IMR-90 (cell line): ENCODE data around the gene ORMDL3. TPM values are rescaled to one million over a fixed set of nuclear protein-coding genes. Genes with fewer than 3 reads are reported as not detected.
A peak's percentile ranks its signal among the peaks of the same experiment; 100 is the strongest.

Experiments
- ATAC-seq: fragments of 200-7000 bp; cut with Tn5 transposase; 2 replicates; pipeline ENCODE4 v1.9.1; 2020; ENCODE audit warnings: low read depth, mild to moderate bottlenecking, moderate library complexity
- BruUV-seq: library from RNA; stranded (reverse); fragments of 400-500 nt; replicated peaks from 2 replicates; lab custom pipeline; 2021; lab: Mats Ljungman, UMichigan
- CTCF ChIA-PET: fragments of 300-600 bp; formaldehyde crosslinking; extraction: SDS; loops from one replicate; lab custom pipeline; 2021; ENCODE audit warnings: antibody characterized with exemption; lab: Yijun Ruan, JAX
- POLR2A ChIA-PET: fragments of 300-600 bp; sonication (Branson Sonifier 250); formaldehyde crosslinking; loops from one replicate; lab custom pipeline; 2022; ENCODE audit warnings: antibody characterized with exemption; ENCODE audit not compliant: unreplicated experiment; lab: Charles Lee
- DNase-seq: peaks from one replicate; pipeline ENCODE4 v3.0.0; 2013
- H2AFZ ChIP-seq: replicated peaks from 2 replicates; pipeline ENCODE3; 2013; ENCODE audit warnings: low read length, mild to moderate bottlenecking; ENCODE audit not compliant: poor library complexity
- H2AK5ac ChIP-seq: 2 replicates; pipeline ENCODE4 v1.6.1; 2013; ENCODE audit warnings: low read depth, low read length, inconsistent platforms
- H2AK9ac ChIP-seq: replicated peaks from 2 replicates; pipeline ENCODE3; 2013; ENCODE audit warnings: mild to moderate bottlenecking, low read depth, low read length, moderate library complexity; ENCODE audit not compliant: poor library complexity
- H2BK120ac ChIP-seq: 2 replicates; pipeline ENCODE4 v1.6.1; 2013; ENCODE audit warnings: low read depth, low read length, inconsistent platforms
- H2BK15ac ChIP-seq: 3 replicates; pipeline ENCODE4 v1.6.1; 2013; ENCODE audit warnings: low read depth, low read length, inconsistent platforms
- H2BK20ac ChIP-seq: 2 replicates; pipeline ENCODE4 v1.6.1; 2013; ENCODE audit warnings: low read depth, mild to moderate bottlenecking, inconsistent platforms, low read length, moderate library complexity
- H2BK5ac ChIP-seq: 2 replicates; pipeline ENCODE4 v1.6.1; 2013; ENCODE audit warnings: mild to moderate bottlenecking, low read depth, low read length, inconsistent platforms; ENCODE audit not compliant: poor library complexity, severe bottlenecking
- H3K14ac ChIP-seq: replicated peaks from 2 replicates; pipeline ENCODE4 v1.6.1; 2013; ENCODE audit warnings: low read depth, low read length, inconsistent platforms
- H3K18ac ChIP-seq: 2 replicates; pipeline ENCODE4 v1.6.1; 2013; ENCODE audit warnings: low read depth, low read length, control low read depth
- H3K23ac ChIP-seq: 2 replicates; pipeline ENCODE4 v1.6.1; 2013; ENCODE audit warnings: low read depth, low read length, inconsistent platforms
- H3K27ac ChIP-seq: 2 replicates; pipeline ENCODE4 v1.5.1; 2013; ENCODE audit warnings: mild to moderate bottlenecking, control low read depth, low read length; ENCODE audit not compliant: insufficient read depth
- H3K27me3 ChIP-seq: 2 replicates; pipeline ENCODE4 v1.6.1; 2013; ENCODE audit warnings: low read length; ENCODE audit not compliant: control insufficient read depth, insufficient read depth
- H3K36me3 ChIP-seq: 2 replicates; pipeline ENCODE4 v1.6.1; 2013; ENCODE audit warnings: low read length, mixed read lengths; ENCODE audit not compliant: control insufficient read depth, insufficient read depth
- H3K4ac ChIP-seq: 2 replicates; pipeline ENCODE4 v1.6.1; 2013; ENCODE audit warnings: low read depth, low read length, inconsistent platforms
- H3K4me1 ChIP-seq: 2 replicates; pipeline ENCODE4 v1.6.1; 2013; ENCODE audit warnings: low read length, mixed read lengths; ENCODE audit not compliant: control insufficient read depth, insufficient read depth
- H3K4me2 ChIP-seq: 2 replicates; pipeline ENCODE4 v1.6.1; 2013; ENCODE audit warnings: low read depth, mild to moderate bottlenecking, control low read depth, low read length, moderate library complexity
- H3K4me3 ChIP-seq: 2 replicates; pipeline ENCODE4 v1.5.1; 2013; ENCODE audit warnings: low read depth, mild to moderate bottlenecking, control low read depth, low read length, moderate library complexity; ENCODE audit not compliant: insufficient read depth
- H3K56ac ChIP-seq: 2 replicates; pipeline ENCODE4 v1.6.1; 2013; ENCODE audit warnings: low read length, inconsistent platforms; ENCODE audit not compliant: insufficient read depth; ENCODE audit errors: extremely low read depth
- H3K79me1 ChIP-seq, 2 experiments: 2 replicates each; pipeline ENCODE4 v1.6.1; 2013; ENCODE audit warnings: low read length in 2 of 2, inconsistent platforms in 1 of 2, low read depth in 1 of 2
- H3K9ac ChIP-seq: 2 replicates; pipeline ENCODE4 v1.6.1; 2013; ENCODE audit warnings: low read depth, low read length, control low read depth
- H3K9me1 ChIP-seq: 2 replicates; pipeline ENCODE4 v1.6.1; 2013; ENCODE audit warnings: low read length, inconsistent platforms; ENCODE audit not compliant: insufficient read depth
- H3K9me3 ChIP-seq: 2 replicates; pipeline ENCODE4 v1.6.1; 2013; ENCODE audit warnings: low read length; ENCODE audit not compliant: control insufficient read depth, insufficient read depth
- H4K20me1 ChIP-seq: 2 replicates; pipeline ENCODE4 v1.6.1; 2013; ENCODE audit warnings: low read length, inconsistent platforms; ENCODE audit not compliant: insufficient read depth
- H4K5ac ChIP-seq: 2 replicates; pipeline ENCODE4 v1.6.1; 2013; ENCODE audit warnings: mild to moderate bottlenecking, low read depth, low read length, control low read depth
- H4K8ac ChIP-seq, 2 experiments: 2 replicates each; pipeline ENCODE4 v1.6.1; 2013; ENCODE audit warnings: low read depth in 2 of 2, low read length in 2 of 2, control low read depth in 1 of 2, inconsistent platforms in 1 of 2
- H4K91ac ChIP-seq: 2 replicates; pipeline ENCODE4 v1.6.1; 2013; ENCODE audit warnings: low read depth, low read length, inconsistent platforms; ENCODE audit not compliant: insufficient read depth
- CTCF ChIP-seq: conservative IDR thresholded peaks from 2 replicates; pipeline ENCODE4 v1.5.1; 2012; ENCODE audit warnings: mild to moderate bottlenecking, low read depth, low read length, improper control_type of control experiment
- RAD21 ChIP-seq: IDR thresholded peaks from 2 replicates; pipeline ENCODE4 v1.6.1; 2012; ENCODE audit warnings: low read length, improper control_type of control experiment
- RCOR1 ChIP-seq: IDR thresholded peaks from 2 replicates; pipeline ENCODE4 v1.6.1; 2012; ENCODE audit warnings: mild to moderate bottlenecking, low read length, improper control_type of control experiment; ENCODE audit not compliant: insufficient replicate concordance
- SMC3 ChIP-seq: fragments of 150-350 bp; IDR thresholded peaks from 2 replicates; pipeline ENCODE4 v1.6.1; 2016; ENCODE audit warnings: low read depth, mild to moderate bottlenecking, antibody characterized with exemption, low read length, moderate library complexity
- WGBS, 2 experiments: methylation state at CpG; one replicate each; pipeline versions ENCODE4 v1.1.5 to v1.1.7; 2013; ENCODE audit warnings: missing lambda C conversion rate in 2 of 2; ENCODE audit not compliant: insufficient read length in 1 of 2; ENCODE audit errors: extremely low coverage in 2 of 2; 5-methylcytosine and 5-hydroxymethylcytosine counted together
- dilution Hi-C: fragments of 300-500 bp; cut with HindIII; formaldehyde crosslinking; loops from one replicate; pipeline ENCODE4 v1.14.3; 2018; ENCODE audit warnings: low sequenced_read_pairs; ENCODE audit not compliant: unreplicated experiment
- in situ Hi-C: fragments of 300-500 bp; cut with MboI; formaldehyde crosslinking; loops from 3 replicates; pipeline ENCODE4 v1.14.3; 2019; ENCODE audit warnings: low sequenced_read_pairs, inconsistent platforms, mixed read lengths
- intact Hi-C: fragments of 100-400 bp; cut with micrococcal nuclease; formaldehyde crosslinking; loops from 2 replicates; pipeline ENCODE4 v1.10.0; 2022
- polyA plus RNA-seq, 3 experiments: library from polyadenylated mRNA; depleted of rRNA; stranded (reverse); fragments of >200 nt; gene quantifications; 2 replicates each; pipeline ENCODE4 v1.2.3, GENCODE V29; 2012; ENCODE audit warnings: low replicate concordance in 1 of 3
- total RNA-seq: library from RNA; depleted of rRNA; stranded (reverse); fragments of >200 nt; gene quantifications from 2 replicates; pipeline ENCODE4 v1.2.3, GENCODE V29; 2012

Gene ORMDL3
- total and polyA plus RNA-seq, 2 of the 4 experiments (the other 2 are of a cell fraction): 45.7 to 78.6 TPM

GRCh38 chr17:39916918-39917317, 10.5 kb downstream of the ORMDL3 start:
- BruUV-seq: no TSS peak
- no peak for ATAC-seq
- no peak overlapping the region for H4K5ac ChIP-seq
- H4K91ac ChIP-seq: no peak overlapping the region
- no peaks in the 10 kb centered on the region for H3K27me3 ChIP-seq
- dilution Hi-C loops (no loop called here), in situ Hi-C loops (no loop called here), intact Hi-C loops (no loop called here)
- H2BK20ac ChIP-seq: no peak overlapping the region
- no peak overlapping the region for H2AFZ ChIP-seq
- DNase-seq: peak; percentile 26
- H2BK120ac ChIP-seq: no peak overlapping the region
- no peak overlapping the region for H2BK5ac ChIP-seq
- peak; percentile 34 for TF ChIP-seq RAD21
- TF ChIP-seq SMC3: peak; percentile 34; the same call in 1 of the 2 replicates
- TF ChIP-seq RCOR1: no peak
- peak; percentile 26; the same call in 1 of the 2 replicates for TF ChIP-seq CTCF
- H3K14ac ChIP-seq: no peak overlapping the region
- POLR2A ChIA-PET: no interaction called here
- 80% methylated on average over 1 of the region's 7 CpGs; no CpG with 5 or more reads in 1 of the 2 experiments for WGBS, 2 experiments
- no peak overlapping the region for H3K4me3 ChIP-seq
- peaks cover 0 to 8% of the 10 kb centered on the region in 2 experiments; a peak in 2 of 4 replicates for H3K79me1 ChIP-seq
- H4K8ac ChIP-seq: no peak overlapping the region
- no peak overlapping the region for H2BK15ac ChIP-seq
- no peaks in the 10 kb centered on the region for H3K9me3 ChIP-seq
- H3K4me2 ChIP-seq: no peak overlapping the region
- H3K18ac ChIP-seq: no peak overlapping the region
- no peaks in the 10 kb centered on the region for H3K4me1 ChIP-seq
- CTCF ChIA-PET: no interaction called here
- peaks cover 19% of the 10 kb centered on the region for H3K9me1 ChIP-seq
- no peak overlapping the region for H3K56ac ChIP-seq
- no peaks in the 10 kb centered on the region for H4K20me1 ChIP-seq
- H3K36me3 ChIP-seq: peaks cover 28% of the 10 kb centered on the region
- no peak overlapping the region for H3K4ac ChIP-seq
- H2AK9ac ChIP-seq: no peak overlapping the region
- no peak overlapping the region for H3K27ac ChIP-seq
- H2AK5ac ChIP-seq: no peak overlapping the region
- H3K23ac ChIP-seq: no peak overlapping the region
- H3K9ac ChIP-seq: no peak overlapping the region
